GM12891 (cell line): ENCODE measurements around the gene HBP1.

Source experiments
- POLR2A ChIP-seq: IDR thresholded peaks from 2 replicates; pipeline ENCODE4 v1.6.1; 2011; ENCODE audit warnings: low read depth, low read length, control low read depth
- POLR2AphosphoS5 ChIP-seq: IDR thresholded peaks from 2 replicates; pipeline ENCODE4 v1.6.1; 2011; ENCODE audit warnings: low read depth, low read length, control low read depth

DNA sequence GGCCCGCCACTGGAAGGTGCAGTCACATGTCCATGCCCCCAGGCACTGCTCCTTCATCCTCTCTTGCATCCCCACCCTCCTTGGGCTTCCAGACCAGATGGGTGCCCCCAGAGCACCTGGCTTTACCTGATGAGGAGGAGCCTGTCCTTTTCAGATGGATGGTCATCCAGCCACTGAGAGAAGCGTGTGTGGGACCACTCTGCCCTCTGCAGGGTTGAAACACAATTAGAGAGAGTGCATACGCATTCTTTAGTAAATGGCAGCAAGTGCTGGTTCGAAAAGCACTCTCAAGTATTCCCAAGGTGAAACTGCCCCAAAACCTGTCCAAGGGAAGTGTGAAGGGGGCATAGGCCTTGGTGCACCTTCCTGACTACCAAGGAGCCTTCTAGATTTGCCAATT lies 41.6 kb downstream of the HBP1 start:
- TF ChIP-seq POLR2AphosphoS5 (no peak), POLR2A (no peak)
